AG10803 (cell line): ENCODE measurements around the gene TMEM106C.

ENCODE experiments used
- DNase-seq: peaks from one replicate; pipeline ENCODE4 v3.0.0; 2010; ENCODE audit warnings: low read depth
- H3K4me3 ChIP-seq: 2 replicates; pipeline ENCODE4 v1.5.1; 2011; ENCODE audit warnings: mild to moderate bottlenecking, low read length, control low read depth
- CTCF ChIP-seq: conservative IDR thresholded peaks from 2 replicates; pipeline ENCODE4 v1.5.1; 2011; ENCODE audit warnings: mild to moderate bottlenecking, low read length, control low read depth, inconsistent platforms

TMEM106C gene

GRCh38 chr12:47964106-47964728 lies 821 bp downstream of the TMEM106C start:
- DNase-seq = no peak
- peak overlapping the region; percentile 96 for H3K4me3 ChIP-seq
- no peak for TF ChIP-seq CTCF

- no peak for TF ChIP-seq CTCF
- DNase-seq = no peak
- no peak overlapping the region for H3K4me3 ChIP-seq
Measured at GRCh38 chr12:47965581-47965980, 2.2 kb downstream of the TMEM106C start.

GRCh38 chr12:47967461-47968321 lies 4.3 kb downstream of the TMEM106C start:
- TF ChIP-seq CTCF = no peak
- peak; percentile 94 for DNase-seq
- H3K4me3 ChIP-seq = no peak overlapping the region

- DNase-seq = no peak
- no peak for TF ChIP-seq CTCF
- H3K4me3 ChIP-seq = no peak overlapping the region
Measured at GRCh38 chr12:47969845-47970244, 6.4 kb downstream of the TMEM106C start.

- no peak overlapping the region for H3K4me3 ChIP-seq
- no peak for DNase-seq
- TF ChIP-seq CTCF = no peak
Measured at GRCh38 chr12:47970843-47971242, 7.4 kb downstream of the TMEM106C start.

GRCh38 chr12:47972895-47973294 lies 9.5 kb downstream of the TMEM106C start:
- DNase-seq = no peak
- no peak overlapping the region for H3K4me3 ChIP-seq
- TF ChIP-seq CTCF = no peak

- DNase-seq = no peak
- H3K4me3 ChIP-seq = no peak overlapping the region
- no peak for TF ChIP-seq CTCF
Measured at GRCh38 chr12:47973870-47974269, 10.5 kb downstream of the TMEM106C start.
